Mucosa of gallbladder (tissue), 1 donor: ENCODE data around the gene PRPH. TPM values are rescaled to one million over a fixed set of nuclear protein-coding genes. Genes with fewer than 3 reads are reported as not detected.
"Not testable (repeated sequence)": the region's sequence is repeated elsewhere in the genome, so short reads cannot be mapped to it uniquely, and the experiment has no call there.

Source experiments
- DNase-seq: peaks from one replicate; pipeline ENCODE4 v3.0.0-alpha.2; 2020; ENCODE audit warnings: low spot score
- total RNA-seq: library from RNA; stranded (reverse); gene quantifications from one replicate; pipeline ENCODE4 v1.2.1, GENCODE V29; 2021
- donor health status: DM: no; HTN: no; CAD: no.

The PRPH gene
- total RNA-seq, 1 donor from 2014 or later = 6.3 TPM

GRCh38 chr12:49298160-49298559, 3.2 kb downstream of the PRPH start:
- no peak for DNase-seq

- DNase-seq = no peak
These were observed 6.8 kb downstream of the PRPH start for GRCh38 chr12:49301760-49302159.

- DNase-seq = no peak
These were observed 9.2 kb downstream of the PRPH start for GRCh38 chr12:49304161-49304560.

GRCh38 chr12:49305762-49306510, 11.0 kb downstream of the PRPH start:
- DNase-seq = no peak

GRCh38 chr12:49309386-49309785, 14.4 kb downstream of the PRPH start:
- no peak for DNase-seq

- not testable (repeated sequence) for DNase-seq
These were observed 15.6 kb downstream of the PRPH start for GRCh38 chr12:49310451-49311000.

- DNase-seq = no peak
These were observed 19.9 kb downstream of the PRPH start for GRCh38 chr12:49314811-49315210.

- DNase-seq = not testable (repeated sequence)
These were observed 22.2 kb downstream of the PRPH start for GRCh38 chr12:49317118-49317517.

- not testable (repeated sequence) for DNase-seq
These were observed 25.6 kb downstream of the PRPH start for GRCh38 chr12:49320411-49321103.

GRCh38 chr12:49322367-49322707, 27.4 kb downstream of the PRPH start:
- DNase-seq = no peak

GRCh38 chr12:49322708-49323523, 28.0 kb downstream of the PRPH start, which contains the start of gene TROAP:
TROAP (plus strand) TSS chr12:49323255; CDS start chr12:49323609, 354 bp downstream.
- peak; percentile 98 for DNase-seq

- no peak for DNase-seq
These were observed 28.7 kb downstream of the PRPH start for GRCh38 chr12:49323524-49324097.

GRCh38 chr12:49325606-49326005, 30.7 kb downstream of the PRPH start:
- no peak for DNase-seq

GRCh38 chr12:49327368-49327767, 32.4 kb downstream of the PRPH start:
- DNase-seq = no peak

GRCh38 chr12:49327887-49328286, 32.9 kb downstream of the PRPH start:
- no peak for DNase-seq

- no peak for DNase-seq
These were observed 33.9 kb downstream of the PRPH start for GRCh38 chr12:49328816-49329215.

GRCh38 chr12:49330032-49330619, 35.2 kb downstream of the PRPH start:
- DNase-seq = no peak

- no peak for DNase-seq
These were observed 35.9 kb downstream of the PRPH start for GRCh38 chr12:49330631-49331379.

- DNase-seq = peak; percentile 62
These were observed 36.7 kb downstream of the PRPH start for GRCh38 chr12:49331380-49332222.

- DNase-seq = no peak
These were observed 37.5 kb downstream of the PRPH start for GRCh38 chr12:49332441-49332861.
